ENCODE data around the gene GNAL.

GNAL gene

DNA sequence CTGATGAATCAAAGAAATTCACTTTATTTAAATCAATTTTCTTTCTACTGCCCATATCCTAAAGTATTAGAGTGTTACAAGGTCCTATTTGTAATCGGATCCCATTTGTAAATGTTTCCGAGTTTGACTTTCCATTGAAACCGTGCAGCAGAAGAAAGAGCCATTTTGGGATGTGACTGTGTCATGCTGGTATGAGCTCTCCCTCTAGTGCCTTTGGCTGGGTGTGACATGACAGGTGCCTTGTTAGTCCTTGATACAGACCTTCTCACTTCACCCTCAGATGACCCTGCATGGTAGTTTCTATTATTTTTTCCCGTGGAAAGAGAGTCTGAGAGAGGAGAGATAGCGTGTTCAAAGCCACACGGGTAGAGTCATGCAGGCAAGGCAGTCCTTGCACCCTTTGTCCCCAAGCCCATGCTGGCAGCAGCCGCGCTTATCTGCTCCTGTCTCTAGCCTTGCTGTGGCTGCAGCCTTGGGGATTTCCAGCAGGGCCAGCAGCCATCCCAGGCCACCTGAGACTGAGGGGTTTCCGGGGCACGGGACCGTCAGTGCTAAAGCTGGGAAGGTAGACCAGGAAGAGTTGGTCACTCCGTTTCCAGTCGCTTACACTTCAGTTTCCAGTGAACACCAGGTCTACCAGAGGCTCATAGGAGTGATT, 183.5 kb downstream of the GNAL start:
- no peak overlapping the region for H3K4me2 ChIP-seq
- no peak overlapping the region for H3K27ac ChIP-seq
- H3K36me3 ChIP-seq (ENCODE audit: insufficient read depth): no peaks in the 10 kb centered on the region
- H3K79me2 ChIP-seq (ENCODE audit: insufficient read depth, low read depth): no peaks in the 10 kb centered on the region
- no peaks in the 10 kb centered on the region for H3K27me3 ChIP-seq (ENCODE audit: insufficient read depth, low read depth)
- H3K9ac ChIP-seq: no peak overlapping the region
- no peak overlapping the region for H3K4me3 ChIP-seq (IDR thresholded peaks at IDR 0.05; ENCODE audit: insufficient read depth, low read depth, low read length)
- no peak; the same call in 1 of the 2 replicates for TF ChIP-seq CTCF (conservative IDR thresholded peaks at IDR 0.05; ENCODE audit: low read depth, low read length)
- H3K4me1 ChIP-seq (ENCODE audit: low read depth, poor library complexity, severe bottlenecking): no peaks in the 10 kb centered on the region
- H4K20me1 ChIP-seq (ENCODE audit: insufficient read depth): no peaks in the 10 kb centered on the region
- H2AFZ ChIP-seq (ENCODE audit: low read depth): no peak overlapping the region

DNA sequence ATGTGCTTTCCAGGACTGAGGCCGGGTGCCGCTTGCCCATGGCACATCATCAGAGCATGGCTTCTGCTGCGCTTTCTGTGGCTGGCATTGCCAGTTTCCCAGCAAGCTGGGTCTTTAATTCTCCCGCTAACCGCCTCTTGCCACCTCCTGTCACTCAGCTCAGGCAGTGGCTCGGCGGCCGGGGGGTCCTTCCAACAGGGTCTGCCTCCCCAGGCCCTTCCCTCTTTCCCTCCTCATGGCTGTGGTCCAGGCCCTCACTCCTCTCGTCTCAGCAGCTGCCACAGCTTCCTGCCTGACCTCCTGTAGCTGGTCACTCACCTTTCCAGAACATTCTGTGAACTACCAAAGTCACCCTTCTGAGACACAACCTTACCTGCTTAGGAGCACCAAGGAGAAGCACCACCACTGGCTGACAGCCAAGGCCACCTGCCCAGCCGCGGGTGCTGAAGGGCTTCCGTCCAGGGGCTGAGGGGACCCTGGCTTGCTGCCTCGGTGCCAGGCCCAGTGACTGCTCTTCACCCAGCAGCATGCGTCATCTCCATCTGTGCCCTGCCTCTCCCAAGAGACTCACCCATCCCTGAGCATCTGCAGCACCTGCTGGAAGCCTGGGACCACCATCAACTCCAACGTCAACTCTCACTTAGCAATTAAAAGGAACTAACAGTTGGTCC, 184.7 kb downstream of the GNAL start:
- H3K4me3 ChIP-seq (IDR thresholded peaks at IDR 0.05; ENCODE audit: insufficient read depth, low read depth, low read length): no peak overlapping the region
- no peak for TF ChIP-seq CTCF (conservative IDR thresholded peaks at IDR 0.05; ENCODE audit: low read depth, low read length)
- H3K27me3 ChIP-seq (ENCODE audit: insufficient read depth, low read depth): no peaks in the 10 kb centered on the region
- H3K79me2 ChIP-seq (ENCODE audit: insufficient read depth, low read depth): no peaks in the 10 kb centered on the region
- no peaks in the 10 kb centered on the region for H4K20me1 ChIP-seq (ENCODE audit: insufficient read depth)
- H3K4me1 ChIP-seq (ENCODE audit: low read depth, poor library complexity, severe bottlenecking): no peaks in the 10 kb centered on the region
- no peak overlapping the region for H3K4me2 ChIP-seq
- no peak overlapping the region for H3K9ac ChIP-seq
- H3K36me3 ChIP-seq (ENCODE audit: insufficient read depth): no peaks in the 10 kb centered on the region
- H3K27ac ChIP-seq: no peak overlapping the region
- H2AFZ ChIP-seq (ENCODE audit: low read depth): no peak overlapping the region

GRCh38 chr18:11874676-11875075, 185.6 kb downstream of the GNAL start:
- Histone ChIP-seq H2AFZ (ENCODE audit: low read depth) (no peak overlapping the region), H3K36me3 (ENCODE audit: insufficient read depth) (no peaks in the 10 kb centered on the region), H3K4me1 (ENCODE audit: low read depth, poor library complexity, severe bottlenecking) (no peaks in the 10 kb centered on the region), H3K4me2 (no peak overlapping the region), H3K79me2 (ENCODE audit: insufficient read depth, low read depth) (no peaks in the 10 kb centered on the region), H3K4me3 (IDR thresholded peaks at IDR 0.05; ENCODE audit: insufficient read depth, low read depth, low read length) (no peak overlapping the region), H4K20me1 (ENCODE audit: insufficient read depth) (no peaks in the 10 kb centered on the region), H3K9ac (no peak overlapping the region), H3K27ac (no peak overlapping the region), H3K27me3 (ENCODE audit: insufficient read depth, low read depth) (no peaks in the 10 kb centered on the region)
- TF ChIP-seq CTCF (conservative IDR thresholded peaks at IDR 0.05; ENCODE audit: low read depth, low read length): no peak

- Histone ChIP-seq H3K27ac (no peak overlapping the region), H3K4me1 (ENCODE audit: low read depth, poor library complexity, severe bottlenecking) (no peaks in the 10 kb centered on the region), H3K9ac (no peak overlapping the region), H3K4me2 (no peak overlapping the region), H4K20me1 (ENCODE audit: insufficient read depth) (no peaks in the 10 kb centered on the region), H3K4me3 (IDR thresholded peaks at IDR 0.05; ENCODE audit: insufficient read depth, low read depth, low read length) (no peak overlapping the region), H2AFZ (ENCODE audit: low read depth) (no peak overlapping the region), H3K27me3 (ENCODE audit: insufficient read depth, low read depth) (no peaks in the 10 kb centered on the region), H3K79me2 (ENCODE audit: insufficient read depth, low read depth) (no peaks in the 10 kb centered on the region), H3K36me3 (ENCODE audit: insufficient read depth) (no peaks in the 10 kb centered on the region)
- TF ChIP-seq CTCF (conservative IDR thresholded peaks at IDR 0.05; ENCODE audit: low read depth, low read length): no peak
Measured at GRCh38 chr18:11877497-11878135, 188.6 kb downstream of the GNAL start.
